IMR-90 (cell line): ENCODE results near the gene LYPD3. TPM values are rescaled to one million over a fixed set of nuclear protein-coding genes. Genes with fewer than 3 reads are reported as not detected.
A peak's percentile ranks its signal among the peaks of the same experiment; 100 is the strongest.

Experiments used
- ATAC-seq: fragments of 200-7000 bp; cut with Tn5 transposase; 2 replicates; pipeline ENCODE4 v1.9.1; 2020; ENCODE audit warnings: low read depth, mild to moderate bottlenecking, moderate library complexity
- BruUV-seq: library from RNA; stranded (reverse); fragments of 400-500 nt; replicated peaks from 2 replicates; lab custom pipeline; 2021; lab: Mats Ljungman, UMichigan
- CTCF ChIA-PET: fragments of 300-600 bp; formaldehyde crosslinking; extraction: SDS; loops from one replicate; lab custom pipeline; 2021; ENCODE audit warnings: antibody characterized with exemption; lab: Yijun Ruan, JAX
- POLR2A ChIA-PET: fragments of 300-600 bp; sonication (Branson Sonifier 250); formaldehyde crosslinking; loops from one replicate; lab custom pipeline; 2022; ENCODE audit warnings: antibody characterized with exemption; ENCODE audit not compliant: unreplicated experiment; lab: Charles Lee
- DNase-seq: peaks from one replicate; pipeline ENCODE4 v3.0.0; 2013
- H2AFZ ChIP-seq: replicated peaks from 2 replicates; pipeline ENCODE3; 2013; ENCODE audit warnings: low read length, mild to moderate bottlenecking; ENCODE audit not compliant: poor library complexity
- H2AK5ac ChIP-seq: 2 replicates; pipeline ENCODE4 v1.6.1; 2013; ENCODE audit warnings: low read depth, low read length, inconsistent platforms
- H2AK9ac ChIP-seq: replicated peaks from 2 replicates; pipeline ENCODE3; 2013; ENCODE audit warnings: mild to moderate bottlenecking, low read depth, low read length, moderate library complexity; ENCODE audit not compliant: poor library complexity
- H2BK120ac ChIP-seq: 2 replicates; pipeline ENCODE4 v1.6.1; 2013; ENCODE audit warnings: low read depth, low read length, inconsistent platforms
- H2BK15ac ChIP-seq: 3 replicates; pipeline ENCODE4 v1.6.1; 2013; ENCODE audit warnings: low read depth, low read length, inconsistent platforms
- H2BK20ac ChIP-seq: 2 replicates; pipeline ENCODE4 v1.6.1; 2013; ENCODE audit warnings: low read depth, mild to moderate bottlenecking, inconsistent platforms, low read length, moderate library complexity
- H2BK5ac ChIP-seq: 2 replicates; pipeline ENCODE4 v1.6.1; 2013; ENCODE audit warnings: mild to moderate bottlenecking, low read depth, low read length, inconsistent platforms; ENCODE audit not compliant: poor library complexity, severe bottlenecking
- H3K14ac ChIP-seq: replicated peaks from 2 replicates; pipeline ENCODE4 v1.6.1; 2013; ENCODE audit warnings: low read depth, low read length, inconsistent platforms
- H3K18ac ChIP-seq: 2 replicates; pipeline ENCODE4 v1.6.1; 2013; ENCODE audit warnings: low read depth, low read length, control low read depth
- H3K23ac ChIP-seq: 2 replicates; pipeline ENCODE4 v1.6.1; 2013; ENCODE audit warnings: low read depth, low read length, inconsistent platforms
- H3K27ac ChIP-seq: 2 replicates; pipeline ENCODE4 v1.5.1; 2013; ENCODE audit warnings: mild to moderate bottlenecking, control low read depth, low read length; ENCODE audit not compliant: insufficient read depth
- H3K27me3 ChIP-seq: 2 replicates; pipeline ENCODE4 v1.6.1; 2013; ENCODE audit warnings: low read length; ENCODE audit not compliant: control insufficient read depth, insufficient read depth
- H3K36me3 ChIP-seq: 2 replicates; pipeline ENCODE4 v1.6.1; 2013; ENCODE audit warnings: low read length, mixed read lengths; ENCODE audit not compliant: control insufficient read depth, insufficient read depth
- H3K4ac ChIP-seq: 2 replicates; pipeline ENCODE4 v1.6.1; 2013; ENCODE audit warnings: low read depth, low read length, inconsistent platforms
- H3K4me1 ChIP-seq: 2 replicates; pipeline ENCODE4 v1.6.1; 2013; ENCODE audit warnings: low read length, mixed read lengths; ENCODE audit not compliant: control insufficient read depth, insufficient read depth
- H3K4me2 ChIP-seq: 2 replicates; pipeline ENCODE4 v1.6.1; 2013; ENCODE audit warnings: low read depth, mild to moderate bottlenecking, control low read depth, low read length, moderate library complexity
- H3K4me3 ChIP-seq: 2 replicates; pipeline ENCODE4 v1.5.1; 2013; ENCODE audit warnings: low read depth, mild to moderate bottlenecking, control low read depth, low read length, moderate library complexity; ENCODE audit not compliant: insufficient read depth
- H3K56ac ChIP-seq: 2 replicates; pipeline ENCODE4 v1.6.1; 2013; ENCODE audit warnings: low read length, inconsistent platforms; ENCODE audit not compliant: insufficient read depth; ENCODE audit errors: extremely low read depth
- H3K79me1 ChIP-seq, 2 experiments: 2 replicates each; pipeline ENCODE4 v1.6.1; 2013; ENCODE audit warnings: low read length in 2 of 2, inconsistent platforms in 1 of 2, low read depth in 1 of 2
- H3K9ac ChIP-seq: 2 replicates; pipeline ENCODE4 v1.6.1; 2013; ENCODE audit warnings: low read depth, low read length, control low read depth
- H3K9me1 ChIP-seq: 2 replicates; pipeline ENCODE4 v1.6.1; 2013; ENCODE audit warnings: low read length, inconsistent platforms; ENCODE audit not compliant: insufficient read depth
- H3K9me3 ChIP-seq: 2 replicates; pipeline ENCODE4 v1.6.1; 2013; ENCODE audit warnings: low read length; ENCODE audit not compliant: control insufficient read depth, insufficient read depth
- H4K20me1 ChIP-seq: 2 replicates; pipeline ENCODE4 v1.6.1; 2013; ENCODE audit warnings: low read length, inconsistent platforms; ENCODE audit not compliant: insufficient read depth
- H4K5ac ChIP-seq: 2 replicates; pipeline ENCODE4 v1.6.1; 2013; ENCODE audit warnings: mild to moderate bottlenecking, low read depth, low read length, control low read depth
- H4K8ac ChIP-seq, 2 experiments: 2 replicates each; pipeline ENCODE4 v1.6.1; 2013; ENCODE audit warnings: low read depth in 2 of 2, low read length in 2 of 2, control low read depth in 1 of 2, inconsistent platforms in 1 of 2
- H4K91ac ChIP-seq: 2 replicates; pipeline ENCODE4 v1.6.1; 2013; ENCODE audit warnings: low read depth, low read length, inconsistent platforms; ENCODE audit not compliant: insufficient read depth
- MAZ ChIP-seq: IDR thresholded peaks from 2 replicates; pipeline ENCODE4 v1.6.1; 2012; ENCODE audit warnings: low read depth, mild to moderate bottlenecking, low read length, improper control_type of control experiment, moderate library complexity, borderline replicate concordance
- SMC3 ChIP-seq: fragments of 150-350 bp; IDR thresholded peaks from 2 replicates; pipeline ENCODE4 v1.6.1; 2016; ENCODE audit warnings: low read depth, mild to moderate bottlenecking, antibody characterized with exemption, low read length, moderate library complexity
- USF2 ChIP-seq: fragments of 150-350 bp; IDR thresholded peaks from 2 replicates; pipeline ENCODE4 v1.6.1; 2017; ENCODE audit warnings: mild to moderate bottlenecking, antibody characterized with exemption, low read length, low read depth
- whole genome bisulfite sequencing, 2 experiments: methylation state at CpG; one replicate each; pipeline versions ENCODE4 v1.1.5 to v1.1.7; 2013; ENCODE audit warnings: missing lambda C conversion rate in 2 of 2; ENCODE audit not compliant: insufficient read length in 1 of 2; ENCODE audit errors: extremely low coverage in 2 of 2; 5-methylcytosine and 5-hydroxymethylcytosine counted together
- dilution Hi-C: fragments of 300-500 bp; cut with HindIII; formaldehyde crosslinking; loops from one replicate; pipeline ENCODE4 v1.14.3; 2018; ENCODE audit warnings: low sequenced_read_pairs; ENCODE audit not compliant: unreplicated experiment
- in situ Hi-C: fragments of 300-500 bp; cut with MboI; formaldehyde crosslinking; loops from 3 replicates; pipeline ENCODE4 v1.14.3; 2019; ENCODE audit warnings: low sequenced_read_pairs, inconsistent platforms, mixed read lengths
- intact Hi-C: fragments of 100-400 bp; cut with micrococcal nuclease; formaldehyde crosslinking; loops from 2 replicates; pipeline ENCODE4 v1.10.0; 2022
- polyA plus RNA-seq, 3 experiments: library from polyadenylated mRNA; depleted of rRNA; stranded (reverse); fragments of >200 nt; gene quantifications; 2 replicates each; pipeline ENCODE4 v1.2.3, GENCODE V29; 2012; ENCODE audit warnings: low replicate concordance in 1 of 3
- total RNA-seq: library from RNA; depleted of rRNA; stranded (reverse); fragments of >200 nt; gene quantifications from 2 replicates; pipeline ENCODE4 v1.2.3, GENCODE V29; 2012

The LYPD3 gene
- total and polyA plus RNA-seq, 2 of the 4 experiments (the other 2 are of a cell fraction) = 0.18 to 1.1 TPM

DNA sequence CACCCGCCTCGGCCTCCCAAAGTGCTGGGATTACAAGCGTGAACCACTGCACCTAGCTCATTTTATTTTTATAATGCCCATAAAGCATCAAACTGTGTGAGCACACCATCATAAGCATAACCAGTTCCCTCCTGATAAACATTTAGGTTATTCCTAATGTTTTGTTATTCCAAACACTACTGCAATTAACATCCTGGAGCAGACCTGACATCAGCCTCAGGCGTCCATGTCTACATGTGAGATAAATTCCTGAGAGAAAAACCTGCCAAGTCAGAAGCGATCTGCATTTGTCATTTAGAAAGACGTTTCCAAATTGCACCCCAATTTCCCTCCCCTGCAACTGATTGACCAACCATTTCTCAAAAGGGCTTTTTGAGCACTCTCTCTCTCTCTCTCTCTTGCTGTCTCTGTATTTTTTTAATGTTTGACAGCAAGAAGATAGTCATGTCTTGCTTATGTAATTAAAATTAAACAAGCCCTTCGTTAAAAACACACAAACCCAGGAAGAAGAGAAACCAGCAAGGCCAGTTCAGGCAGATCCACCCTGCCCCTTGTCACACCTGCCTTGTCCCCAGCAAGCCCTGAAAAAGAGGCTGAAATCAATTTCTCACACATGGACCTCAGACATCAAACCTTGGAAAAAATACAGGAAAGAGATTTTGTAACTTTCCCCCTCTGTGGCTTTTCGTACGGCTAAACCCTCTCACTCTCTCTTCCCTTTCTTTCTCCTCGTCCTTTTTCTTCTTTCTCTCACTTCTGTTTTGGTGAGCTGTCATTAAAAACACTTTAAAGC is 9.9 kb downstream of the LYPD3 start:
- Histone ChIP-seq H3K36me3 (no peaks in the 10 kb centered on the region), H2BK20ac (peak overlapping the region; percentile 29; the same call in 1 of the 2 replicates), H3K79me1 (no peaks in the 10 kb centered on the region), H4K20me1 (no peaks in the 10 kb centered on the region), H4K8ac (no peak overlapping the region), H3K4ac (no peak overlapping the region), H2AK5ac (no peak overlapping the region), H3K27me3 (peaks cover 2% of the 10 kb centered on the region; the same call in 1 of the 2 replicates), H3K56ac (no peak overlapping the region), H3K4me3 (no peak overlapping the region), H4K91ac (no peak overlapping the region), H3K9me3 (peaks cover 6% of the 10 kb centered on the region), H3K4me1 (0 out of 2 replicates have a peak, but pooled peaks cover 2% of the 10 kb centered on the region), H2BK5ac (no peak overlapping the region), H3K9ac (no peak overlapping the region), H4K5ac (no peak overlapping the region), H3K4me2 (no peak overlapping the region; the same call in 1 of the 2 replicates), H3K18ac (no peak overlapping the region), H2AFZ (no peak overlapping the region), H3K23ac (peak overlapping the region; percentile 42; the same call in 1 of the 2 replicates), H3K27ac (no peak overlapping the region), H2AK9ac (no peak overlapping the region), H2BK120ac (peak overlapping the region; percentile 30; the same call in 1 of the 2 replicates), H3K9me1 (no peaks in the 10 kb centered on the region), H2BK15ac (no peak overlapping the region), H3K14ac (no peak overlapping the region)
- ChIA-PET POLR2A (no interaction called here), CTCF (interaction anchor here (0.6 to 1.5 kb wide), 2 partner anchors 9 to 640 kb away, joined by 3 to 5 read pairs; no protein-coding TSS in a partner anchor)
- 73% methylated on average over 3 of the region's 10 CpGs; no CpG with 5 or more reads in 1 of the 2 experiments for WGBS, 2 experiments
- no peak for TF ChIP-seq USF2
- TF ChIP-seq SMC3 = no peak
- no peak for TF ChIP-seq MAZ
- no TSS peak for BruUV-seq
- DNase-seq (no peak), ATAC-seq (peak; percentile 60)
- dilution Hi-C loops = no loop called here
- intact Hi-C loops = no loop called here
- in situ Hi-C loops = no loop called here
